NCI-H748 (cell line): ENCODE data around the gene ARL15.
"Not testable (repeated sequence)": the region's sequence is repeated elsewhere in the genome, so short reads cannot be mapped to it uniquely, and the experiment has no call there.

Experiments used
- DNase-seq: peaks from one replicate; lab custom pipeline; 2025; ENCODE audit not compliant: unreplicated experiment; lab: John Stamatoyannopoulos, UW

Gene ARL15

GRCh38 chr5:54049144-54049543 lies 261.2 kb downstream of the ARL15 start:
- no peak for DNase-seq

GRCh38 chr5:54045077-54045792 lies 265.1 kb downstream of the ARL15 start:
- DNase-seq, result no peak

GRCh38 chr5:54044276-54044675 lies 266.1 kb downstream of the ARL15 start:
- not testable (repeated sequence) for DNase-seq

GRCh38 chr5:54040804-54041203 lies 269.6 kb downstream of the ARL15 start:
- DNase-seq, result peak; percentile 2

- no peak for DNase-seq
Observed at GRCh38 chr5:54040018-54040417, 270.4 kb downstream of the ARL15 start.

GRCh38 chr5:54037205-54037604 lies 273.2 kb downstream of the ARL15 start:
- DNase-seq, result no peak

GRCh38 chr5:54030981-54031380 lies 279.4 kb downstream of the ARL15 start:
- DNase-seq, result no peak

- no peak for DNase-seq
Observed at GRCh38 chr5:54024466-54024865, 285.9 kb downstream of the ARL15 start.

GRCh38 chr5:54022223-54022622 lies 288.1 kb downstream of the ARL15 start:
- DNase-seq, result no peak

GRCh38 chr5:54021431-54022164 lies 288.8 kb downstream of the ARL15 start:
- DNase-seq, result no peak

- DNase-seq, result no peak
Observed at GRCh38 chr5:54018438-54018837, 291.9 kb downstream of the ARL15 start.

GRCh38 chr5:54017580-54017979 lies 292.8 kb downstream of the ARL15 start:
- DNase-seq, result no peak

GRCh38 chr5:54013556-54014194 lies 296.7 kb downstream of the ARL15 start:
- DNase-seq, result no peak

- no peak for DNase-seq
Observed at GRCh38 chr5:54009828-54010227, 300.5 kb downstream of the ARL15 start.

- DNase-seq, result no peak
Observed at GRCh38 chr5:54009357-54009756, 301.0 kb downstream of the ARL15 start.

GRCh38 chr5:54007827-54008777 lies 302.3 kb downstream of the ARL15 start:
- no peak for DNase-seq

GRCh38 chr5:54004697-54005096 lies 305.7 kb downstream of the ARL15 start:
- DNase-seq, result no peak

GRCh38 chr5:54002779-54003178 lies 307.6 kb downstream of the ARL15 start:
- no peak for DNase-seq

GRCh38 chr5:54001976-54002775 lies 308.2 kb downstream of the ARL15 start:
- no peak for DNase-seq

GRCh38 chr5:54000011-54000410 lies 310.4 kb downstream of the ARL15 start:
- no peak for DNase-seq
